GM12801 (cell line): Measurements from ENCODE around the gene TGM3.

Source experiments
- TF ChIP-seq, protein P1 (sequence below): IDR thresholded peaks from one replicate; pipeline ENCODE4 v1.5.1; 2011; ENCODE audit warnings: control low read depth; ENCODE audit not compliant: insufficient read length; ENCODE audit errors: extremely low read depth

The TGM3 gene

DNA sequence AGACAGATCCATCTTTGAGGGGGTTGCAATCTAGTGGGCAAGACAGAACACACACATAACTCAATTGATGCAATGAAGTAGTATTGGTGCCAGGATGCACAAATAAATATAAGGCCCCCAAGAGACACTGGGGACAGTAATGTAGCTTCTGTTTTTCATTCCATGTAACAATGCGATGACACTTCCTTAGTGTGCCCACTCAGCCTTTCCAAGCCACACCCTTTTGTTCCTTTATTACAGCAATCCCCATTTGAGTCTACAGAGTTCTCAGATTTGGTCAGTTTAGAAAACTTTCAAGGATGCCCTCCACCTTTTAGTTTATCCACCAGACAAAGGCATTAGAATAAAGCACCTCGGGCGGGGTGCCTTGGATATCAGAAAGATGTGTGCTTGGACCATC, 15.5 kb downstream of the TGM3 start:
- TF ChIP-seq, protein P1, sequence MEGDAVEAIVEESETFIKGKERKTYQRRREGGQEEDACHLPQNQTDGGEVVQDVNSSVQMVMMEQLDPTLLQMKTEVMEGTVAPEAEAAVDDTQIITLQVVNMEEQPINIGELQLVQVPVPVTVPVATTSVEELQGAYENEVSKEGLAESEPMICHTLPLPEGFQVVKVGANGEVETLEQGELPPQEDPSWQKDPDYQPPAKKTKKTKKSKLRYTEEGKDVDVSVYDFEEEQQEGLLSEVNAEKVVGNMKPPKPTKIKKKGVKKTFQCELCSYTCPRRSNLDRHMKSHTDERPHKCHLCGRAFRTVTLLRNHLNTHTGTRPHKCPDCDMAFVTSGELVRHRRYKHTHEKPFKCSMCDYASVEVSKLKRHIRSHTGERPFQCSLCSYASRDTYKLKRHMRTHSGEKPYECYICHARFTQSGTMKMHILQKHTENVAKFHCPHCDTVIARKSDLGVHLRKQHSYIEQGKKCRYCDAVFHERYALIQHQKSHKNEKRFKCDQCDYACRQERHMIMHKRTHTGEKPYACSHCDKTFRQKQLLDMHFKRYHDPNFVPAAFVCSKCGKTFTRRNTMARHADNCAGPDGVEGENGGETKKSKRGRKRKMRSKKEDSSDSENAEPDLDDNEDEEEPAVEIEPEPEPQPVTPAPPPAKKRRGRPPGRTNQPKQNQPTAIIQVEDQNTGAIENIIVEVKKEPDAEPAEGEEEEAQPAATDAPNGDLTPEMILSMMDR, result no peak

DNA sequence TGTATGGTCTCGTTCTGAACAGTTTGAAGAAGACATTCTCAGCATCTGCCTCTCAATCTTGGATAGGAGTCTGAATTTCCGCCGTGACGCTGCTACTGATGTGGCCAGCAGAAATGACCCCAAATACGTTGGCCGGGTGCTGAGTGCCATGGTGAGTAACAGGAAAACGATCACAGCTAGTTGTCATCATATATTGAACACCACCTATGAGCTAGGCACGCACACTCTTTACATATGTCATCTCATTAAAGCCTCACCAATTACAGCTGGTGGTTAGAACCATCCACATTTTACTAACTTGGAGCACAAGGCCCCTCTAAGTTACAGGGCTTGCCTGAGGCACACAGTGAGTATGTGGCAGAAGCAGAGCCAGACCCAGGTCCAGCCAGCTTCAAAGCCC, 17.1 kb downstream of the TGM3 start:
- TF ChIP-seq, protein P1, result no peak

DNA sequence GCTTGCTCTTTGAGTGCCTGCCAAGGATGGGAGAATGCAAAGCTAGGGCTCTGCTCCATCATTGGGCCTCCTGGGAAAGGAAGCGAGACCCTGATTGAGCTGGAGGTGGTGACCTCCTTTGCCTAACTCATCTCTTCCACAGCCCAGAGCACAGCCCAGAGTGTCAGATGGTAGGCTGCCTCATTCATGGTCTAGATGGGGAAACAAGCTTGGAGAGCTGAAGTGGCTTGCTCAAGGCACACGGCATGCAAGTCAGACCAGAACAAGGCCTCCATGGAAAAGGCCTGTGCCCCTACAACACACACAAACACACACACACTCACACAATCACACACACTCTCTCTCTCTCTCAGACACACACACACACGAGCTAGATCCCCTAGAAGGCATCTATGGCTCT, 17.5 kb downstream of the TGM3 start:
- TF ChIP-seq, protein P1, result no peak

DNA sequence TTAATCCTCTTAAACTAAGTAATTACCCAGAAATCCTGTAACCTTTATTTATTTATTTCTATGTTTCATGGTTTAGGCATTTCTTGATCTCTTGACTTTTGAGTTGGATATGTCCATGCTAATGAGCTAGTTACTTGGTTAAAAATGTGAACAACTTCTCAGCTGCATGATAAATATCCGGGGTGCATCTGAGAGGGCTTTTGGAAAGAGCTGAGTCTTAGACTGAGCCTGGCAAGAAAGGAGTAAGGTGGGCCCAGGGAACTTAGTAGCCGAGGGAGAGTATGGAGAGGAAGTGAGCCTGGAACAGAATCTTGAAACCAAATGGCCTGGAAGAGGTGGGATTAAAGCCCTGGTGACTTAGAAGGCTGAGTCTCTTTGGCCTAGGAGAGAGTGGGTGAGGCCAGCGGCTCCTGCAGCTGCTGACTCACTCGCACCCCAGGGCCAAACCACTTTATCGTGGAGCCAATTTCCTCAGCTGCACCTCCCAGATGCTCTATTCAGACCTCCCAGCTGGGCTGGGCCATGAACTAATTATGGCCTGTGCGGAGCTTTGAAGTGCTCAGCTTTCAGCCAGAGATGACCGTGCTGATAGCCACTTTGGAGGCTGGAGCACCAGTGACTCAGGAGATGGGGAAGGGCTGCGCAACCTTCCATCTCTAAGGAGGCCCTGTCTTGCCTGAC, 19.1 kb downstream of the TGM3 start:
- TF ChIP-seq, protein P1, result no peak

DNA sequence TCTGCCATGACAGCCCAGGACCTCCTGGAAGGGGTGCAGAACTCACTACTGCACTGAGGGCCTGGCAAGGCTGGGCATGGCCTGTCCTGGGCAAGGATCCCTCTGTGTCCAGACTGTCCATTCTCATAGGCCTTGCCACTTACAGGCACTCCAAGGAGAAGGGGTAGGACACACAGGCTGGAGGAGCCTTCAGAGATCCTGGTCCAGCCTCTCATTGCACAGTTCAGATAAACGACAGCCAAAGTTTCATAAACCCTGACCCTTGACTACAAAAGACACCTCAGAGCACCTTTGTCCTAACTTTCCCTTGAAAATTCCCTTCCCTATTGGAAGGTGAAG, 19.6 kb downstream of the TGM3 start:
- TF ChIP-seq, protein P1, result no peak

DNA sequence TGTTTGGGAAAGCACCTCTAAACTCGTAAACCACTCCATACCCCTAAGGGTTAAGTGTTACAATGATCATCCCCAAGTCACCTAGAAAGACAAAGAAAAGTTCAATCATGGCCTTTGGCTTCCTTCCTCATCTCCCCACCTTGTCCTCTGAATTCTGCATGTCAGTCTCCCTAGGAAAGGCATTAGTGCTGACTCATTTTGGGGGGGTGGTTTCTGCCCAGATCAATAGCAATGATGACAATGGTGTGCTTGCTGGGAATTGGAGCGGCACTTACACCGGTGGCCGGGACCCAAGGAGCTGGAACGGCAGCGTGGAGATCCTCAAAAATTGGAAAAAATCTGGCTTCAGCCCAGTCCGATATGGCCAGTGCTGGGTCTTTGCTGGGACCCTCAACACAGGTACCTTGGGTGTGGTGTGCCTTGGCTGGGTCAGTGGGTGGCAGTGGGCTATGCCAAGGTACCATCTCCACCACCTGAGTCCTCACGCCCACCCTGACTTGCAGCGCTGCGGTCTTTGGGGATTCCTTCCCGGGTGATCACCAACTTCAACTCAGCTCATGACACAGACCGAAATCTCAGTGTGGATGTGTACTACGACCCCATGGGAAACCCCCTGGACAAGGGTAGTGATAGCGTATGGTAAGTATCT, 21.2 kb downstream of the TGM3 start:
- TF ChIP-seq, protein P1, result no peak

DNA sequence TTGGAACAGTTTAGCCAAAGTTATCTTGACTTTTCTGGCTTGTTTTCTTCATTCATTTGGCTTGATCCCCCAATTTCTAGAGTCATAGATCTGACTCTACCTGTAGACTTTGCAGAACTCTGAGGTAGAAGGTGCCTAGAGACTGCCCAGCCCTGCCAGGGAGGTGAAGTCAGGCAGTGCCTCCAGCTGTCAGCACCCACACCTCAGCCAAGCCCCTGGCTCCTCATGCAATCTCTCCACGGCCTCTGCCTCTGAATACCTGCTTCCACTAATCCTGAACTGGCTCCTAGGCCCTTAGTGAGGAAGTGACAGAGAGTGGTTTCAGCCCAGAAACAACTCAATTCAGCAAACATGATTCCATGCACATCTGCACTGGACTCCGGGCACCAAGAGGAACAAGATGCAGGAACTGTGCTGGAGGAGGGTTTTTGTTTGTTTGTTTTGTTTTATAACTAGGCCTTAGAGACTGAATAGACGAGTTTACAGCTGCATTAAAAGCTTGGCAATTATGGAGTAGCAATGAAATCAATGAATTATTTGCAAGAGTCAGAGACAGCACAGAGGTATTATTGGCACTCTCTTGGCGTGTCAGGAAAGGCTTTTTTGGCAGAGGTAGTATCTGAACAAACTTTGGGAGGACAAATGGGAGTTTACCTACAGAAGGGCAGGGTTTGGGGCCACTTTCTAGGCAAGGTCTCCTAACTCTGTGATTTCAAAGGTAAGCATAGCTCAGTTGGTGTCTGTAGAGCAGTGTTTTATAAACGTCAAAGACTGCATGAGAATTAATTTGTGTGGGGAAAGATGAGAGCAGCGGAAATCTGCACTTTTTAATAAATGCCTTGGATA, 25.2 kb downstream of the TGM3 start:
- TF ChIP-seq, protein P1, result no peak
